NOMO-1 treated with dmso at 0.1 percent for 144 hours (cell line): ENCODE data around the gene RLN2.
"Not testable (repeated sequence)": the region's sequence is repeated elsewhere in the genome, so short reads cannot be mapped to it uniquely, and the experiment has no call there.

Experiments used
- DNase-seq: peaks from one replicate; lab custom pipeline; 2025; ENCODE audit not compliant: unreplicated experiment; lab: John Stamatoyannopoulos, UW

Gene RLN2

GRCh38 chr9:5303840-5304795, at the start of gene RLN2:
TSS of gene RLN2 (minus strand) at chr9:5304716. CDS start at chr9:5304580, 136 bp downstream.
- DNase-seq = not testable (repeated sequence)

- no peak for DNase-seq
Observed at GRCh38 chr9:5354184-5354583, 49.7 kb upstream of the RLN2 start.

- DNase-seq = no peak
Observed at GRCh38 chr9:5352637-5353248, 48.2 kb upstream of the RLN2 start.

- DNase-seq = not testable (repeated sequence)
Observed at GRCh38 chr9:5338992-5339981, 34.8 kb upstream of the RLN2 start, which contains the start of gene RLN1. TSS of gene RLN1 (minus strand) at chr9:5339876. CDS start at chr9:5339746, 130 bp downstream.

GRCh38 chr9:5336688-5337087, 32.2 kb upstream of the RLN2 start:
- no peak for DNase-seq

- not testable (repeated sequence) for DNase-seq
Observed at GRCh38 chr9:5331276-5331675, 26.8 kb upstream of the RLN2 start.

- DNase-seq = no peak
Observed at GRCh38 chr9:5326893-5327548, 22.5 kb upstream of the RLN2 start.

GRCh38 chr9:5326187-5326586, 21.7 kb upstream of the RLN2 start:
- no peak for DNase-seq

- DNase-seq = not testable (repeated sequence)
Observed at GRCh38 chr9:5321601-5322000, 17.1 kb upstream of the RLN2 start.

GRCh38 chr9:5321058-5321457, 16.5 kb upstream of the RLN2 start:
- no peak for DNase-seq

GRCh38 chr9:5316406-5316805, 11.9 kb upstream of the RLN2 start:
- DNase-seq = not testable (repeated sequence)

GRCh38 chr9:5315187-5315923, 10.8 kb upstream of the RLN2 start:
- no peak for DNase-seq

- no peak for DNase-seq
Observed at GRCh38 chr9:5310851-5311250, 6.3 kb upstream of the RLN2 start.

- no peak for DNase-seq
Observed at GRCh38 chr9:5305741-5306140, 1.2 kb upstream of the RLN2 start.

- DNase-seq = no peak
Observed at GRCh38 chr9:5301544-5301943, 3.0 kb downstream of the RLN2 start.

- no peak for DNase-seq
Observed at GRCh38 chr9:5292141-5292540, 12.4 kb downstream of the RLN2 start.

- DNase-seq = no peak
Observed at GRCh38 chr9:5288591-5288990, 15.9 kb downstream of the RLN2 start.

GRCh38 chr9:5286262-5286661, 18.3 kb downstream of the RLN2 start:
- no peak for DNase-seq

GRCh38 chr9:5278486-5278885, 26.0 kb downstream of the RLN2 start:
- DNase-seq = no peak

GRCh38 chr9:5274770-5275169, 29.7 kb downstream of the RLN2 start:
- DNase-seq = no peak
